ENCODE results near the gene IPO13. TPM values are rescaled to one million over a fixed set of nuclear protein-coding genes. Genes with fewer than 3 reads are reported as not detected.
A peak's percentile ranks its signal among the peaks of the same experiment; 100 is the strongest.

Gene IPO13
- total RNA-seq, 2 donors from 2014 or later, result 22.2 to 34.3 TPM

- no peaks in the 10 kb centered on the region for H3K9me3 ChIP-seq
- no peak for TF ChIP-seq CTCF (IDR thresholded peaks at IDR 0.05)
- ATAC-seq (ENCODE audit: insufficient number of reproducible peaks, low FRiP score, low read depth) (no peak), DNase-seq (ENCODE audit: low spot score) (no peak)
- no peak overlapping the region for H3K27ac ChIP-seq
- H3K27me3 ChIP-seq (replicated peaks; ENCODE audit: insufficient read depth), result no peaks in the 10 kb centered on the region
- peaks cover 7% of the 10 kb centered on the region for H3K36me3 ChIP-seq
- no peak overlapping the region for H3K4me3 ChIP-seq
- peaks cover 17 to 38% of the 10 kb centered on the region in 2 donors for H3K4me1 ChIP-seq (ENCODE audit: control insufficient read depth in 1 of 2, low read depth in 2 of 2)
Measured at GRCh38 chr1:43971336-43971980, 24.7 kb downstream of the IPO13 start.

DNA sequence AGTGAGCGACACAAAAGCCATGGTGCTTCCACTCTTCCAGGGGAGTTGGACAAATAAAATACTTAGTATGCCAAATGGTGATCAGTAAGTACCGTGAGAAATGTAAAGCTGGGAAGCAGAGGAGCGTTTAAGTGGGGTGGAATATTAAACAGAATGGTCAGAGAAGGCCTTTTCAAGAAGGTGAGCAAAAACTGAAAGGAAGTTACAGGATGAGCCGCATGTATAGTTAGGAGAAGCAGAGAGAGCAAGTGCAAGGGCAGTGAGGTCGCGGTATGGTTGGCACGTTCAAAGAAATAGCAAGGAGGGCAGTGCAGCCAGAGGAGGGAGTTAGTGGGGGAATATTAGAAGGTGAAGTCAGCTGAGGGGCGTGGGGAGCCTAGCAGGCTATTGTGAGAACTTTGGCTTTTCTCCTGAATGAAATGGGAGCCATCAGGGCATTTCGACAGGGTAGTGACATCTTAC, 27.3 kb downstream of the IPO13 start:
- Histone ChIP-seq H3K27ac (peak overlapping the region; percentile 77 to 86), H3K36me3 (peaks cover 17% of the 10 kb centered on the region), H3K4me1 (ENCODE audit: control insufficient read depth in 1 of 2, low read depth in 2 of 2) (peaks cover 31 to 60% of the 10 kb centered on the region in 2 donors), H3K9me3 (no peaks in the 10 kb centered on the region), H3K27me3 (replicated peaks; ENCODE audit: insufficient read depth) (no peaks in the 10 kb centered on the region), H3K4me3 (peak overlapping the region; percentile 85)
- no peak for TF ChIP-seq CTCF (IDR thresholded peaks at IDR 0.05)
- DNase-seq (ENCODE audit: low spot score) (no peak), ATAC-seq (ENCODE audit: insufficient number of reproducible peaks, low FRiP score, low read depth) (no peak)

DNA sequence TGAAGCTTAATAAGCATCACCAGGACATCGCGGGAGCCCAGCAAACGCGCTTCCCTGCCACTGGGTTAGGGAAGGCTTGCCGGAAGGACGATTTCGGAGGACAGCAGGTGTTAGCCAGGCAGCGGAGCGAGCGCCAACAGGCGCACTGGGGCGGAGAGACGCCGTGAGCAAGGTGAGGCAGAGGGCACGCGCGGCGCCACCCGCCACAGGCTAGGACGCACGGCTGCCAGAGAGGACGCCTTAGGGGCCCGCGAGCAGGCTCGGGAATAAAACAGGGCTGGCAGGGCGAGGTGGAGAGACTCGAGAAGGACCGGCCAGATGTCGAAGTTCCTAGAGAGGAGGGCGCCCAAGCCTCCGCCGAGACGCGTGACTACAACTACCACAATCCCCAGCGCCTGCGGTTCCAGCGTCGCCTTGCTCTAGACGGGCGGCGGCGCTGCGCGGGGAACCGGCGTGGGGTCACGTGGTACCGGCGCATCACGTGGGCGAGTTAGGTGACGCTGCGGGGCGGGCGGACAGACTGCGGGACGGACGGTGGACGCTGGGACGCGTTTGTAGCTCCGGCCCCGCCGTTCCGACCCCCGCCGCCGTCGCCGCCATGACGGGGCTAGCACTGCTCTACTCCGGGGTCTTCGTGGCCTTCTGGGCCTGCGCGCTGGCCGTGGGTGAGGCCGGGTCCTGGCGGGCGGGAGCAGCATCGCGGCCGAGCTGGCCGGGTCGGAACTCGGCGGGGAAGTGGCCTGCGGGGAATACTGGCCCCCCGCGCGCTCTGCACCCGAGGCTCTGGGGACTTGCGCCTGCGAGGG, 27.9 kb downstream of the IPO13 start, which contains the start of gene ATP6V0B:
Gene ATP6V0B (plus strand): TSS at position 518 of the 806 bp plus-strand sequence. CDS start 81 bp downstream, at position 599.
- Histone ChIP-seq H3K4me1 (ENCODE audit: control insufficient read depth in 1 of 2, low read depth in 2 of 2) (peaks cover 31 to 57% of the 10 kb centered on the region in 2 donors), H3K36me3 (peaks cover 17% of the 10 kb centered on the region), H3K9me3 (no peaks in the 10 kb centered on the region), H3K27me3 (replicated peaks; ENCODE audit: insufficient read depth) (no peaks in the 10 kb centered on the region), H3K4me3 (peak within 1 kb of the TSS; percentile 85), H3K27ac (peak within 1 kb of the TSS; percentile 77 to 86)
- DNase-seq (ENCODE audit: low spot score), result peak; percentile 91
- TF ChIP-seq CTCF (IDR thresholded peaks at IDR 0.05), result no peak
- peak; percentile 72 for ATAC-seq (ENCODE audit: insufficient number of reproducible peaks, low FRiP score, low read depth)

DNA sequence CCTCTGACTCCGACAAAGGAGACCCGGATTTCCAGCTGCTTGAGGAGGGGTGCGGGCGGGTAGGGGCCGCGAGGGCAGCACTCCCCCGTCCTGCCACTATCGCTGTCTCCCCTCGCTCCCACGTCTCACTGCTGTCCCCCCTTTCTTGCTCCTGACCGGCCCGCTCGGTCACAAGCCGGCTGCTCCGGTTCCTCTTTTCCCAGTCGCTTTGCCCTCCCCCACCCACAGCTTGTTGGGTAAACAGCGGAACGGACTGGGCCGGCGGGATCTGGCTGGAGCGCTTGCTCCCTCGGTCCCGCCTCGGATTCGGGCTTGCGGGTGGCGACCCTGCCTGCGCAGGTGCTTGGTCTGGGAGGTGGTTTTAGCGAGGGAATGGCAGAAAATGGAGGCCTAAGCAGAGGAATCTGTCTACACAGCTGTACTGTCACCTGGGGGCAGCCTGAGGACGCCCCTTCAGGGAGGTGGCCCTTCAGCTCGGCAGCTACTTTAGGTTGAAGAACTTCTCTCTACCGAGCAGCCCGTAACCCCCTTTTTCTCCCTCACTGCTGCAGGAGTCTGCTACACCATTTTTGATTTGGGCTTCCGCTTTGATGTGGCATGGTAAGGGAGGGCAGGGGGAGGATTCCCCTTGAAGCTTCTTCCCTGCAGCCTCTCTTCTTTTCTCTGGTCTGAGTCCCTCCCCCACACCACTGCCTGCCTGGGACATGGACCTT, 28.7 kb downstream of the IPO13 start:
- DNase-seq (ENCODE audit: low spot score) (no peak), ATAC-seq (ENCODE audit: insufficient number of reproducible peaks, low FRiP score, low read depth) (no peak)
- no peak for TF ChIP-seq CTCF (IDR thresholded peaks at IDR 0.05)
- Histone ChIP-seq H3K27me3 (replicated peaks; ENCODE audit: insufficient read depth) (no peaks in the 10 kb centered on the region), H3K4me1 (ENCODE audit: control insufficient read depth in 1 of 2, low read depth in 2 of 2) (peaks cover 35 to 60% of the 10 kb centered on the region in 2 donors), H3K27ac (peak overlapping the region; percentile 77 to 86), H3K9me3 (no peaks in the 10 kb centered on the region), H3K36me3 (peaks cover 17% of the 10 kb centered on the region), H3K4me3 (peak overlapping the region; percentile 85)
